OCI-LY7 (cell line): ENCODE measurements around the gene ZNF692.

Experiments used
- EZH2phosphoT487 ChIP-seq: fragments of 200-600 bp; sonication (generic); IDR thresholded peaks from 2 replicates; pipeline ENCODE4 v1.6.1; 2018; ENCODE audit warnings: low read depth, borderline replicate concordance, mild to moderate bottlenecking, mixed run types, antibody characterized with exemption, low read length, moderate library complexity, mixed read lengths
- TF ChIP-seq, protein P1 (sequence below): fragments of 200-600 bp; sonication (generic); conservative IDR thresholded peaks from 2 replicates; pipeline ENCODE4 v1.5.1; 2014; ENCODE audit warnings: mild to moderate bottlenecking, antibody characterized with exemption, low read length, moderate library complexity, mixed read lengths

DNA sequence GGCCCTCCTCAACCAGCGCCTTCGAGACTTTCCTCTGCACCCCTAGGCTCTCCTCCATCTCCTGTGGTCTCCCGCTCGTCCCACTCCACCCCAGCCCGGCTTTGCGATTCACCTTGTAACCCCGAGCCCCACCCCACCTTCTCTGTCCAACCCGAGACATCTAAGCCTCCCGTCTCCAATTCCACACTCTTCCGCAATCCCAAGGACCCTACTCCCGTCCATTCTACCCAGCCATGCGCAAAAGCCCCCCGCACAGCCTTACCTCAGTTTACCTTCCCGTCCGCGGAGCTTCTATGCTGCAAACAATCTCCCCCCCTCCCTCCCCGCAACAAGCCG is 33.3 kb downstream of the ZNF692 start:
- TF ChIP-seq, protein P1, sequence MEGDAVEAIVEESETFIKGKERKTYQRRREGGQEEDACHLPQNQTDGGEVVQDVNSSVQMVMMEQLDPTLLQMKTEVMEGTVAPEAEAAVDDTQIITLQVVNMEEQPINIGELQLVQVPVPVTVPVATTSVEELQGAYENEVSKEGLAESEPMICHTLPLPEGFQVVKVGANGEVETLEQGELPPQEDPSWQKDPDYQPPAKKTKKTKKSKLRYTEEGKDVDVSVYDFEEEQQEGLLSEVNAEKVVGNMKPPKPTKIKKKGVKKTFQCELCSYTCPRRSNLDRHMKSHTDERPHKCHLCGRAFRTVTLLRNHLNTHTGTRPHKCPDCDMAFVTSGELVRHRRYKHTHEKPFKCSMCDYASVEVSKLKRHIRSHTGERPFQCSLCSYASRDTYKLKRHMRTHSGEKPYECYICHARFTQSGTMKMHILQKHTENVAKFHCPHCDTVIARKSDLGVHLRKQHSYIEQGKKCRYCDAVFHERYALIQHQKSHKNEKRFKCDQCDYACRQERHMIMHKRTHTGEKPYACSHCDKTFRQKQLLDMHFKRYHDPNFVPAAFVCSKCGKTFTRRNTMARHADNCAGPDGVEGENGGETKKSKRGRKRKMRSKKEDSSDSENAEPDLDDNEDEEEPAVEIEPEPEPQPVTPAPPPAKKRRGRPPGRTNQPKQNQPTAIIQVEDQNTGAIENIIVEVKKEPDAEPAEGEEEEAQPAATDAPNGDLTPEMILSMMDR: no peak
- no peak for TF ChIP-seq EZH2phosphoT487
